Skeletal muscle tissue (tissue), 4 donors: ENCODE data around the gene KREMEN1. TPM values are rescaled to one million over a fixed set of nuclear protein-coding genes. Genes with fewer than 3 reads are reported as not detected.

ENCODE experiments used
- H3K27ac ChIP-seq: one replicate; pipeline ENCODE4 v1.7.0; 2013; ENCODE audit warnings: mild to moderate bottlenecking, low read depth, low read length, inconsistent platforms
- H3K27me3 ChIP-seq, 3 donors: one replicate each; pipeline ENCODE4 v1.7.0; 2013; ENCODE audit warnings: low read length in 3 of 3; ENCODE audit not compliant: control insufficient read depth in 3 of 3, insufficient read depth in 3 of 3
- H3K36me3 ChIP-seq, 3 donors: one replicate each; pipeline ENCODE4 v1.7.0; 2013; ENCODE audit warnings: low read length in 3 of 3; ENCODE audit not compliant: control insufficient read depth in 3 of 3, insufficient read depth in 3 of 3
- H3K4me1 ChIP-seq, 3 donors: one replicate each; pipeline ENCODE4 v1.7.0; 2013; ENCODE audit warnings: low read length in 3 of 3, mild to moderate bottlenecking in 3 of 3; ENCODE audit not compliant: control insufficient read depth in 3 of 3, insufficient read depth in 3 of 3
- H3K4me3 ChIP-seq, 3 donors: one replicate each; pipeline ENCODE4 v1.7.0; 2013; ENCODE audit warnings: low read length in 3 of 3
- H3K9ac ChIP-seq, 3 donors: one replicate each; pipeline ENCODE4 v1.7.0; 2013; ENCODE audit warnings: low read length in 3 of 3, mild to moderate bottlenecking in 3 of 3, moderate library complexity in 2 of 3, low read depth in 1 of 3
- H3K9me3 ChIP-seq, 3 donors: one replicate each; pipeline ENCODE4 v1.7.0; 2013; ENCODE audit warnings: low read length in 3 of 3; ENCODE audit not compliant: control insufficient read depth in 3 of 3
- total RNA-seq: library from RNA; depleted of rRNA; stranded (reverse); fragments of >200 nt; gene quantifications from one replicate; pipeline ENCODE4 v1.2.3, GENCODE V29; 2014
- donor health status: Osteomylitis.

KREMEN1 gene, protein sequence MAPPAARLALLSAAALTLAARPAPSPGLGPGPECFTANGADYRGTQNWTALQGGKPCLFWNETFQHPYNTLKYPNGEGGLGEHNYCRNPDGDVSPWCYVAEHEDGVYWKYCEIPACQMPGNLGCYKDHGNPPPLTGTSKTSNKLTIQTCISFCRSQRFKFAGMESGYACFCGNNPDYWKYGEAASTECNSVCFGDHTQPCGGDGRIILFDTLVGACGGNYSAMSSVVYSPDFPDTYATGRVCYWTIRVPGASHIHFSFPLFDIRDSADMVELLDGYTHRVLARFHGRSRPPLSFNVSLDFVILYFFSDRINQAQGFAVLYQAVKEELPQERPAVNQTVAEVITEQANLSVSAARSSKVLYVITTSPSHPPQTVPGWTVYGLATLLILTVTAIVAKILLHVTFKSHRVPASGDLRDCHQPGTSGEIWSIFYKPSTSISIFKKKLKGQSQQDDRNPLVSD
- total RNA-seq, result 43.8 TPM

- Histone ChIP-seq H3K4me1 (peaks cover 32 to 51% (median 37%) of the 10 kb centered on the region in 3 donors), H3K27me3 (no peaks in the 10 kb centered on the region), H3K9me3 (no peaks in the 10 kb centered on the region), H3K36me3 (no peaks in the 10 kb centered on the region), H3K27ac (peak within 1 kb of the TSS; percentile 64), H3K9ac (peak within 1 kb of the TSS; percentile 69 to 85 (median 82)), H3K4me3 (peak within 1 kb of the TSS; percentile 70 to 79 (median 78))
Observed at GRCh38 chr22:29072979-29073617, at the start of gene KREMEN1. TSS of gene KREMEN1 (plus strand) at chr22:29073035. CDS start at chr22:29073131, 96 bp downstream.

DNA sequence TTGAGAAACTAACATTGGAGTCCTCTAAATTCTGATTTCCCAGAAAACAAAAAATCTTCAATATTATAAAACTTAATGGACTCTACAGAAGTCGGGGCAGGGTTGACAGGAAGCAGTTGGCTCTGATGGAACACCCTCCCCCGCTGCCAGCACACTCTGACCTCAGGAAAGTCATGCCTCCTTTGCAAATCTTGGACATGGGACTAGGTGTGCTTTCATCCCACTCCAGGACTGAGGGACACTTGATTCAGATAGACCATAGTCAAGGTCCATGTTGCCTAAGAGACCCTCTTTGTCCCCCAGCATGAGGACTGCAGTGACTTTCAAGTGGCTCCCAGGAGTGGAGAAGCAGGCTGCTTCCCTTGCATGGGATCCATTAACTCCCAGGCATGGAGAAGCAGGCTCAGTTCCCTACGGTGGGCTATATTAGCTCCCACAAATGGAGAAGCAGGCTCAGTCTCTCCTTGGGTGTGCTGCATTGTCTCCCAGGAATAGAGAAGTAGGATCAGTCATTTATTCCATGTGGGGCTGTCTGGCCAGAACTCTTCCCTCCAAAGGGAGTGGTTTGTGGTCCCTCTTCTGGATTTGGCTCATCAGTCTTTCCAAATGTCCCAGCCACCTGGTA lies 49.6 kb upstream of the KREMEN1 start:
- H3K9me3 ChIP-seq, result peaks cover 0 to 3% (median 0%) of the 10 kb centered on the region in 3 donors
- H3K9ac ChIP-seq, result no peak overlapping the region
- H3K27me3 ChIP-seq, result no peaks in the 10 kb centered on the region
- H3K36me3 ChIP-seq, result no peaks in the 10 kb centered on the region
- peaks cover 5 to 12% (median 7%) of the 10 kb centered on the region in 3 donors for H3K4me1 ChIP-seq
- no peak overlapping the region for H3K4me3 ChIP-seq
- H3K27ac ChIP-seq, result no peak overlapping the region

- no peak overlapping the region for H3K9ac ChIP-seq
- H3K27ac ChIP-seq, result no peak overlapping the region
- peaks cover 18 to 38% (median 21%) of the 10 kb centered on the region in 3 donors for H3K4me1 ChIP-seq
- H3K36me3 ChIP-seq, result no peaks in the 10 kb centered on the region
- no peak overlapping the region for H3K4me3 ChIP-seq
- no peaks in the 10 kb centered on the region for H3K27me3 ChIP-seq
- H3K9me3 ChIP-seq, result no peaks in the 10 kb centered on the region
Observed at GRCh38 chr22:29026579-29026978, 46.3 kb upstream of the KREMEN1 start.

- H3K36me3 ChIP-seq, result no peaks in the 10 kb centered on the region
- no peak overlapping the region for H3K4me3 ChIP-seq
- no peaks in the 10 kb centered on the region for H3K27me3 ChIP-seq
- no peak overlapping the region for H3K27ac ChIP-seq
- H3K9me3 ChIP-seq, result no peaks in the 10 kb centered on the region
- H3K4me1 ChIP-seq, result peaks cover 23 to 46% (median 23%) of the 10 kb centered on the region in 3 donors
- no peak overlapping the region for H3K9ac ChIP-seq
Observed at GRCh38 chr22:29028468-29028867, 44.4 kb upstream of the KREMEN1 start.

DNA sequence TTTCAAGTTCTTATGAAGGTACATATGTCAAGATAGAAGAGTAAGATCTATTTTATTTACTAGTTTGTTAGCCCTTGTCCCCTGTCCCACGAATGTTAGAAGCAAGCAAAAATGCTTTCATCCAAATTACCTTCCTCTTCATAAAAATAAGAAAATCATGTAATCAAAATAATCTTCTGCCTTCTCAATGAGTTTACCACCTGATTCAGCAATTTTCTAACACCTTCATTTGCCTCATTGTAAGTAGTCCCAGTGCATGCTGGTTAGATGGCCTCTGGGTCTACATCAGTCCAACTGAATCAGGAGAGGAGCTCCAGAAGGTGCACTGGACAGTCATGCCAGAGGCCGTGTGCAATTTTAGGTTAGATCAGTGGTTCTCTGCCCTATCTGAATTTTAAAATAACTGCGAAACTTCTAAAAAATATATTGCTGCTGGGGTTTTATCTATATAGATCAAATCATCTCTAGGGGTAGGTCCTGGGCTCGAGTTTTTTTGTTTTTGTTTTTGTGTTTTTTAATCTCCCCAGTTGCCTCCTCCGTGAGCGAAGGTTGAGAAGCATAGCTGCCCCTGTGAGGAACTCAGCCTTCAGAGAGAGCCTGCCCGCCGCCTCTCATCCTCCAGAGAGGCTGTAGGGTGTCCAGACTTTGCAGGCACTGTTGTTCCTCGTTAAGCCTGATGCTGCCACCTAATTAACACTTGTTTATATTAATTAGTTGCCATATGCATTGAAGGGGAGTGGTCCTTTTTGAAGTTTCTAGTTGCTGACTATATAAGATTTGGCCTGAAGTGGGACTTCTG lies 43.4 kb upstream of the KREMEN1 start:
- Histone ChIP-seq H3K27me3 (no peaks in the 10 kb centered on the region), H3K4me3 (no peak overlapping the region), H3K27ac (no peak overlapping the region), H3K9ac (no peak overlapping the region), H3K9me3 (no peaks in the 10 kb centered on the region), H3K4me1 (peaks cover 19 to 43% (median 22%) of the 10 kb centered on the region in 3 donors), H3K36me3 (no peaks in the 10 kb centered on the region)

- Histone ChIP-seq H3K27me3 (no peaks in the 10 kb centered on the region), H3K27ac (no peak overlapping the region), H3K4me3 (peak overlapping the region in 2 of 3 donors; percentile 50 to 54), H3K4me1 (peaks cover 19 to 43% (median 22%) of the 10 kb centered on the region in 3 donors), H3K9me3 (no peaks in the 10 kb centered on the region), H3K9ac (peak overlapping the region; percentile 43 to 58 (median 47)), H3K36me3 (no peaks in the 10 kb centered on the region)
Observed at GRCh38 chr22:29030016-29030617, 42.7 kb upstream of the KREMEN1 start.

GRCh38 chr22:29030618-29031226 lies 42.1 kb upstream of the KREMEN1 start:
- Histone ChIP-seq H3K9me3 (no peaks in the 10 kb centered on the region), H3K36me3 (no peaks in the 10 kb centered on the region), H3K4me3 (peak overlapping the region; percentile 50 to 56 (median 54)), H3K27ac (peak overlapping the region; percentile 83), H3K27me3 (no peaks in the 10 kb centered on the region), H3K4me1 (peaks cover 19 to 43% (median 22%) of the 10 kb centered on the region in 3 donors), H3K9ac (peak overlapping the region; percentile 58 to 71 (median 61))

DNA sequence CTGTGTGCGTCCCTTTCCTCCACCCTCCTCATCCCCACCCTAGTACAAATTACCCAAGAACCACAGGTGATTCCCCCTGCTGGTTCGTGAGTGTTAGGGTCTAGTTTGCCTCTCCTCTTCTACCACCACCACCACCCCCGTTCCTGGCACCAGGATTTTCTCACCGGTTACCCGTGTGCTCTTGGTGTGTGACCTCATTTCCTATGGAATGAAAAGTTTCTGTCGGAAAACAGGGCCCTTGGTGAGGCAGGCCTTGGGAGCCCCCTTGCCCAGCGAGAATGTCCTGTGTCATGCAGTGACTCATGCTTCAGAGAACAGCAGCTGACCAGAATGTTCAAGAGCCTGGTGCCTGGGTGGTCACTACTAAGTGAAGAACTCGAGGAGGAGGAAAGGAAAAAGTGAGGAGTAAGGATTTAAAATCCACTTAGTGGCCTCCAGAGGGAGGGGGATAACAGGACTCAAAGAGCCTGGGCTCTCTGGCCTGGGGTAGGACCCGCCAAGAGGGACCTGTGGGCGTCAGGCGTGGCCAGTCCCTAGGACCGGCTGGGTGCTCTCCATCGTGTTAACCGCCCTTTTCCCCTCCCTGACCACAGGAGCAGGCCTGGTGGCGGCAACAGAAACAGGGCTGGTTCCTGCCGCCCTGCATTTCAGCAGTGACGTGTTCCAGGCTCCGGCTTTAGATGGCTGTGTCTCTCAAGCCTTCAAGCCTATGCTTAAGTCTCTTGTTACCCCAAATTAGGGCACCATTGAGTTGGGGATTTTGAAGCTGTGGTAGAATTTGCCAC lies 41.4 kb upstream of the KREMEN1 start:
- peak overlapping the region; percentile 83 for H3K27ac ChIP-seq
- peak overlapping the region; percentile 58 to 71 (median 61) for H3K9ac ChIP-seq
- H3K27me3 ChIP-seq, result no peaks in the 10 kb centered on the region
- peak overlapping the region; percentile 50 to 56 (median 54) for H3K4me3 ChIP-seq
- no peaks in the 10 kb centered on the region for H3K9me3 ChIP-seq
- no peaks in the 10 kb centered on the region for H3K36me3 ChIP-seq
- H3K4me1 ChIP-seq, result peaks cover 19 to 43% (median 22%) of the 10 kb centered on the region in 3 donors
